SU-DHL-6 (cell line): ENCODE data around the gene GJC3.

Source experiments
- H2AFZ ChIP-seq: fragments of 200-600 bp; sonication (generic); 2 replicates; pipeline ENCODE4 v1.6.1; 2014; ENCODE audit warnings: low read depth, mild to moderate bottlenecking, moderate library complexity, mixed read lengths, antibody characterized with exemption, low read length; ENCODE audit not compliant: severe bottlenecking
- H3F3A ChIP-seq: fragments of 200-600 bp; shearing (Covaris generic); 2 replicates; pipeline ENCODE4 v1.6.0; 2016; ENCODE audit warnings: antibody characterized with exemption, mild to moderate bottlenecking; ENCODE audit not compliant: insufficient read depth
- H3K27ac ChIP-seq: fragments of 200-600 bp; sonication (generic); 2 replicates; pipeline ENCODE4 v1.5.1; 2016; ENCODE audit warnings: low read depth, mild to moderate bottlenecking, low read length, moderate library complexity, mixed read lengths
- H3K27me3 ChIP-seq: fragments of 200-600 bp; sonication (generic), shearing (Covaris generic); 2 replicates; pipeline ENCODE4 v1.6.0; 2014; ENCODE audit warnings: mild to moderate bottlenecking, low read length
- H3K36me3 ChIP-seq: fragments of 200-600 bp; sonication (generic); 2 replicates; pipeline ENCODE4 v1.6.1; 2014; ENCODE audit warnings: mild to moderate bottlenecking, low read length, mixed read lengths
- H3K4me2 ChIP-seq: fragments of 300-600, 200-600 bp; shearing (Covaris generic), sonication (generic); 2 replicates; pipeline ENCODE4 v1.6.0; 2014; ENCODE audit warnings: low read length, low read depth, mild to moderate bottlenecking; ENCODE audit not compliant: poor library complexity, severe bottlenecking
- H3K4me3 ChIP-seq: fragments of 200-600 bp; sonication (generic); 2 replicates; pipeline ENCODE4 v1.5.1; 2014; ENCODE audit warnings: antibody characterized with exemption, low read length, mild to moderate bottlenecking, mixed read lengths; ENCODE audit not compliant: insufficient read depth, poor library complexity, severe bottlenecking
- H3K79me2 ChIP-seq: fragments of 200-600 bp; sonication (generic); 2 replicates; pipeline ENCODE4 v1.6.1; 2014; ENCODE audit warnings: mild to moderate bottlenecking, low read length, moderate library complexity; ENCODE audit not compliant: insufficient read depth
- H3K9ac ChIP-seq: fragments of 200-600 bp; sonication (generic); 2 replicates; pipeline ENCODE4 v1.7.0; 2014; ENCODE audit warnings: mild to moderate bottlenecking, low read length
- H3K9me2 ChIP-seq: fragments of 200-600 bp; sonication (generic); replicated peaks from 2 replicates; pipeline ENCODE4 v1.6.1; 2014; ENCODE audit warnings: low read length; ENCODE audit not compliant: insufficient read depth
- H3K9me3 ChIP-seq: fragments of 200-600 bp; sonication (generic); 2 replicates; pipeline ENCODE4 v1.6.1; 2014; ENCODE audit warnings: low read length, mixed read lengths; ENCODE audit not compliant: insufficient read depth
- H4K20me1 ChIP-seq: fragments of 200-600 bp; sonication (generic); 2 replicates; pipeline ENCODE4 v1.6.1; 2014; ENCODE audit warnings: low read depth, mild to moderate bottlenecking, antibody characterized with exemption, low read length, moderate library complexity, mixed read lengths
- EZH2phosphoT487 ChIP-seq: fragments of 200-600 bp; sonication (generic), shearing (Covaris generic); conservative IDR thresholded peaks from 2 replicates; pipeline ENCODE4 v1.6.1; 2018; ENCODE audit warnings: mild to moderate bottlenecking, antibody characterized with exemption, low read length, moderate library complexity, mixed read lengths
- TF ChIP-seq, protein P1 (sequence below): fragments of 200-600 bp; sonication (generic); IDR thresholded peaks from one replicate; pipeline ENCODE4 v1.5.1; 2017; ENCODE audit warnings: antibody characterized with exemption, mild to moderate bottlenecking, low read length, moderate library complexity; ENCODE audit not compliant: insufficient read depth, poor library complexity, severe bottlenecking

Gene GJC3

DNA sequence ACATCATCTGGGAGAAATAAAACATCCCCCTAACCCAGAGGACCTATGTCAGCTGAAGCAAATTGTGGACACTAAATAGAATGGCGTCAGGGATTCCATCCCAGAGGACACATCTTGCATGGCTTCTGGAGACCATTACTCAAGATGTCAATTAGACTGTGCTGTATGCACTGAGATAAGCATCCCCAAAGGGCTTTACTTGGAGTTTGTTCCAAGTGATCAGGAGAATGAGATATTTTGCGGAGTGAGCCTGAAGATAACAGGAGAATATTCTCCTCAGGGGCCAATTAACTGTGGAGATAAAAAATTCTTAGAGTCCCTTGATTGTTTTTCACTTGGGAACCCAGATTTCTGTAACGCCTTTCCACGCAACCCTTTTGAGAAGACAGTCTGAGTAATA, 48.0 kb downstream of the GJC3 start:
- H3K36me3 ChIP-seq = no peaks in the 10 kb centered on the region
- no peaks in the 10 kb centered on the region for H3K27me3 ChIP-seq
- H3K9me3 ChIP-seq = no peaks in the 10 kb centered on the region
- H3K4me3 ChIP-seq = no peak overlapping the region
- no peaks in the 10 kb centered on the region; the same call in 1 of the 2 replicates for H4K20me1 ChIP-seq
- no peaks in the 10 kb centered on the region for H3K9me2 ChIP-seq
- no peaks in the 10 kb centered on the region for H3F3A ChIP-seq
- H3K9ac ChIP-seq = no peak overlapping the region
- H3K4me2 ChIP-seq = no peak overlapping the region
- no peak for TF ChIP-seq EZH2phosphoT487
- TF ChIP-seq, protein P1, sequence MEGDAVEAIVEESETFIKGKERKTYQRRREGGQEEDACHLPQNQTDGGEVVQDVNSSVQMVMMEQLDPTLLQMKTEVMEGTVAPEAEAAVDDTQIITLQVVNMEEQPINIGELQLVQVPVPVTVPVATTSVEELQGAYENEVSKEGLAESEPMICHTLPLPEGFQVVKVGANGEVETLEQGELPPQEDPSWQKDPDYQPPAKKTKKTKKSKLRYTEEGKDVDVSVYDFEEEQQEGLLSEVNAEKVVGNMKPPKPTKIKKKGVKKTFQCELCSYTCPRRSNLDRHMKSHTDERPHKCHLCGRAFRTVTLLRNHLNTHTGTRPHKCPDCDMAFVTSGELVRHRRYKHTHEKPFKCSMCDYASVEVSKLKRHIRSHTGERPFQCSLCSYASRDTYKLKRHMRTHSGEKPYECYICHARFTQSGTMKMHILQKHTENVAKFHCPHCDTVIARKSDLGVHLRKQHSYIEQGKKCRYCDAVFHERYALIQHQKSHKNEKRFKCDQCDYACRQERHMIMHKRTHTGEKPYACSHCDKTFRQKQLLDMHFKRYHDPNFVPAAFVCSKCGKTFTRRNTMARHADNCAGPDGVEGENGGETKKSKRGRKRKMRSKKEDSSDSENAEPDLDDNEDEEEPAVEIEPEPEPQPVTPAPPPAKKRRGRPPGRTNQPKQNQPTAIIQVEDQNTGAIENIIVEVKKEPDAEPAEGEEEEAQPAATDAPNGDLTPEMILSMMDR = no peak
- H2AFZ ChIP-seq = no peak overlapping the region
- no peaks in the 10 kb centered on the region for H3K79me2 ChIP-seq
- no peak overlapping the region for H3K27ac ChIP-seq

- no peaks in the 10 kb centered on the region for H3K36me3 ChIP-seq
- no peak within 1 kb of the TSS for H2AFZ ChIP-seq
- no peaks in the 10 kb centered on the region for H3K9me3 ChIP-seq
- no peak within 1 kb of the TSS for H3K9ac ChIP-seq
- no peaks in the 10 kb centered on the region for H4K20me1 ChIP-seq
- no peaks in the 10 kb centered on the region for H3K9me2 ChIP-seq
- no peak for TF ChIP-seq EZH2phosphoT487
- TF ChIP-seq, protein P1 = no peak
- H3F3A ChIP-seq = no peaks in the 10 kb centered on the region
- H3K27me3 ChIP-seq = no peaks in the 10 kb centered on the region
- H3K27ac ChIP-seq = no peak within 1 kb of the TSS
- H3K4me2 ChIP-seq = no peak within 1 kb of the TSS
- H3K4me3 ChIP-seq = no peak within 1 kb of the TSS
- no peaks in the 10 kb centered on the region for H3K79me2 ChIP-seq
These were observed 52.5 kb downstream of the GJC3 start, which contains the start of gene OR2AE1 for GRCh38 chr7:99876933-99877332. Gene OR2AE1, minus strand, starts transcription at chr7:99877033. Its CDS starts 0 bp downstream, at chr7:99877033.

GRCh38 chr7:99876491-99876890, 52.9 kb downstream of the GJC3 start:
- Histone ChIP-seq H3K27me3 (no peaks in the 10 kb centered on the region), H4K20me1 (no peaks in the 10 kb centered on the region)
- no peak for TF ChIP-seq EZH2phosphoT487
- TF ChIP-seq, protein P1 = no peak

More at GRCh38 chr7:99876491-99876890, 52.9 kb downstream of the GJC3 start:
- no peak overlapping the region for H3K4me3 ChIP-seq
- no peak overlapping the region for H3K9ac ChIP-seq
- no peaks in the 10 kb centered on the region for H3K9me3 ChIP-seq
- H3F3A ChIP-seq = no peaks in the 10 kb centered on the region
- no peaks in the 10 kb centered on the region for H3K9me2 ChIP-seq
- no peak overlapping the region for H3K27ac ChIP-seq
- no peak overlapping the region for H2AFZ ChIP-seq
- no peak overlapping the region for H3K4me2 ChIP-seq
- no peaks in the 10 kb centered on the region for H3K36me3 ChIP-seq
- no peaks in the 10 kb centered on the region for H3K79me2 ChIP-seq
